WTC11 (cell line): ENCODE measurements around the gene SLU7.

Source experiments
- AFF4 ChIP-seq: sonication (generic); formaldehyde crosslinking; IDR thresholded peaks from 2 replicates; pipeline ENCODE4 v1.8.1; 2023; ENCODE audit warnings: mild to moderate bottlenecking, missing genetic modification reagents, borderline replicate concordance
- ATF2 ChIP-seq: sonication (generic); formaldehyde crosslinking; IDR thresholded peaks from 2 replicates; pipeline ENCODE4 v1.8.1; 2022; ENCODE audit warnings: low read depth, missing genetic modification reagents, borderline replicate concordance
- CTCF ChIP-seq: fragments of 200-600 bp; IDR thresholded peaks from 2 replicates; pipeline ENCODE4 v1.8.0; 2022; ENCODE audit warnings: antibody characterized with exemption
- ESRRA ChIP-seq: sonication (generic); formaldehyde crosslinking; IDR thresholded peaks from 2 replicates; pipeline ENCODE4 v1.8.1; 2022; ENCODE audit warnings: mild to moderate bottlenecking, missing genetic modification reagents, borderline replicate concordance
- FOXP1 ChIP-seq: sonication (generic); formaldehyde crosslinking; IDR thresholded peaks from 2 replicates; pipeline ENCODE4 v1.8.0; 2022; ENCODE audit warnings: missing genetic modification reagents, mild to moderate bottlenecking, moderate library complexity, borderline replicate concordance
- JAZF1 ChIP-seq: fragments of 250-450 bp; sonication (Bioruptor Pico); IDR thresholded peaks from 2 replicates; pipeline ENCODE4 v1.9.0; 2021; ENCODE audit warnings: moderate library complexity, mild to moderate bottlenecking, inconsistent platforms
- MAX ChIP-seq: sonication (generic); formaldehyde crosslinking; IDR thresholded peaks from 2 replicates; pipeline ENCODE4 v1.8.0; 2022; ENCODE audit warnings: mild to moderate bottlenecking, missing genetic modification reagents
- NR2C2 ChIP-seq: sonication (generic); formaldehyde crosslinking; IDR thresholded peaks from 2 replicates; pipeline ENCODE4 v1.8.0; 2022; ENCODE audit warnings: mild to moderate bottlenecking, missing genetic modification reagents
- STAT6 ChIP-seq: sonication (generic); formaldehyde crosslinking; conservative IDR thresholded peaks from 2 replicates; pipeline ENCODE4 v1.8.1; 2023; ENCODE audit warnings: mild to moderate bottlenecking, low read depth, missing genetic modification reagents, moderate library complexity
- ZBTB21 ChIP-seq: sonication (generic); formaldehyde crosslinking; IDR thresholded peaks from 2 replicates; pipeline ENCODE4 v1.8.1; 2023; ENCODE audit warnings: mild to moderate bottlenecking, missing genetic modification reagents, borderline replicate concordance
- ZNF263 ChIP-seq: sonication (generic); formaldehyde crosslinking; IDR thresholded peaks from 2 replicates; pipeline ENCODE4 v1.8.1; 2022; ENCODE audit warnings: low read depth, mild to moderate bottlenecking, moderate library complexity, missing genetic modification reagents
- ZNF512 ChIP-seq: sonication (generic); formaldehyde crosslinking; IDR thresholded peaks from 2 replicates; pipeline ENCODE4 v1.8.1; 2022; ENCODE audit warnings: missing genetic modification reagents, borderline replicate concordance
- TF ChIP-seq, protein P1 (sequence below): sonication (generic); formaldehyde crosslinking; IDR thresholded peaks from 2 replicates; pipeline ENCODE4 v1.8.1; 2022; ENCODE audit warnings: mild to moderate bottlenecking, missing genetic modification reagents, moderate library complexity, borderline replicate concordance

DNA sequence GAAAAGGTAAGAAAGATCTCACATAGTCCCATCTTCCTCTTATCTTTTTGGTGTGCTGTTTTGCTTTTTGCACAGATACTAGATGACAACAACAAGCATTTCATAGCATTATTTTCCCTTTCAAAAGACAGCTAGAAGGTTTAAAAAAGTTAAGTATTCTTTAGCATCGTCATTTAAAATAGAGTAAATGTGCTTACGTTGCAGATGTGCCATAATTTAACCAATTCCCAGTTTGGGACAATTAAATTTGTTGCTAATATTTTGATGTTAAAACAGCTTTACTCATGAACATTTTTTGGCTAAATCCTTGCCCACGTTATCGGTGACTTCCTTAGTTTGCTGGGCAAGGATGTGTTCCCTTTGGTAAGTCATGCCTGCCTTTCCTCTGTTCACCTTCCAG, 44.3 kb upstream of the SLU7 start:
- TF ChIP-seq CTCF (no peak), ESRRA (no peak), ZNF263 (CRISPR knock-in tag) (no peak), NR2C2 (CRISPR knock-in tag) (no peak), FOXP1 (no peak), ZNF512 (no peak), MAX (CRISPR knock-in tag) (no peak), ATF2 (CRISPR knock-in tag) (no peak), STAT6 (CRISPR knock-in tag) (no peak), ZBTB21 (no peak), AFF4 (CRISPR knock-in tag) (no peak), JAZF1 (CRISPR knock-in tag) (no peak)
- TF ChIP-seq, protein P1, sequence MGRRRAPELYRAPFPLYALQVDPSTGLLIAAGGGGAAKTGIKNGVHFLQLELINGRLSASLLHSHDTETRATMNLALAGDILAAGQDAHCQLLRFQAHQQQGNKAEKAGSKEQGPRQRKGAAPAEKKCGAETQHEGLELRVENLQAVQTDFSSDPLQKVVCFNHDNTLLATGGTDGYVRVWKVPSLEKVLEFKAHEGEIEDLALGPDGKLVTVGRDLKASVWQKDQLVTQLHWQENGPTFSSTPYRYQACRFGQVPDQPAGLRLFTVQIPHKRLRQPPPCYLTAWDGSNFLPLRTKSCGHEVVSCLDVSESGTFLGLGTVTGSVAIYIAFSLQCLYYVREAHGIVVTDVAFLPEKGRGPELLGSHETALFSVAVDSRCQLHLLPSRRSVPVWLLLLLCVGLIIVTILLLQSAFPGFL (CRISPR knock-in tag), result no peak
